OCI-LY7 (cell line): ENCODE data around the gene RSAD2. TPM values are rescaled to one million over a fixed set of nuclear protein-coding genes. Genes with fewer than 3 reads are reported as not detected.

Experiments used
- total RNA-seq, 2 experiments: library from RNA; depleted of rRNA in 1 of 2; stranded (reverse); fragments of >200 nt in 1 of 2; shearing (Covaris generic) in 1 of 2; gene quantifications; 2 replicates each; pipeline ENCODE4 v1.2.3, GENCODE V29; 2014 to 2022

RSAD2 gene
- total RNA-seq, 2 experiments from 2014 or later: not detected

Other genes starting within 250 kb of the RSAD2 start
- 0.28 TPM in 1 of 2 replicates, not detected in the other for gene CMPK2, start 11.9 kb upstream of the RSAD2 start, total RNA-seq (2014; rRNA removed; shearing (Covaris generic))
- 0.72 and 0.99 TPM in 2 replicates for gene CMPK2, start 11.9 kb upstream of the RSAD2 start, total RNA-seq (2022)
- gene RNF144A, start 39.6 kb downstream of the RSAD2 start, total RNA-seq (2014; rRNA removed; shearing (Covaris generic)): 1.9 and 2.1 TPM in 2 replicates
- gene RNF144A, start 39.6 kb downstream of the RSAD2 start, total RNA-seq (2022): 0.87 and 1.1 TPM in 2 replicates